ENCODE measurements around the gene GPAM.
"Not testable (repeated sequence)": the region's sequence is repeated elsewhere in the genome, so short reads cannot be mapped to it uniquely, and the experiment has no call there.

The GPAM gene

GRCh38 chr10:112183329-112184051 lies at the start of gene GPAM:
GPAM (minus strand) TSS chr10:112183765; CDS start chr10:112181784, 1,981 bp downstream.
- peak; percentile 100 for DNase-seq

GRCh38 chr10:112232670-112233069 lies 49.1 kb upstream of the GPAM start:
- no peak for DNase-seq

- no peak for DNase-seq
Measured at GRCh38 chr10:112231602-112232400, 48.2 kb upstream of the GPAM start.

GRCh38 chr10:112230325-112230988 lies 46.9 kb upstream of the GPAM start:
- no peak for DNase-seq

GRCh38 chr10:112229901-112230300 lies 46.3 kb upstream of the GPAM start:
- no peak for DNase-seq

- no peak for DNase-seq
Measured at GRCh38 chr10:112229096-112229495, 45.5 kb upstream of the GPAM start.

GRCh38 chr10:112228366-112229088 lies 45.0 kb upstream of the GPAM start:
- not testable (repeated sequence) for DNase-seq

- no peak for DNase-seq
Measured at GRCh38 chr10:112227331-112227987, 43.9 kb upstream of the GPAM start.

GRCh38 chr10:112226439-112227248 lies 43.1 kb upstream of the GPAM start:
- no peak for DNase-seq

- DNase-seq = no peak
Measured at GRCh38 chr10:112225771-112226438, 42.3 kb upstream of the GPAM start.

- no peak for DNase-seq
Measured at GRCh38 chr10:112224933-112225529, 41.5 kb upstream of the GPAM start.

- DNase-seq = no peak
Measured at GRCh38 chr10:112223725-112224124, 40.2 kb upstream of the GPAM start.

- DNase-seq = no peak
Measured at GRCh38 chr10:112222799-112223198, 39.2 kb upstream of the GPAM start.

- no peak for DNase-seq
Measured at GRCh38 chr10:112221545-112221944, 38.0 kb upstream of the GPAM start.

- DNase-seq = no peak
Measured at GRCh38 chr10:112218960-112219359, 35.4 kb upstream of the GPAM start.

- no peak for DNase-seq
Measured at GRCh38 chr10:112218036-112218390, 34.4 kb upstream of the GPAM start.

GRCh38 chr10:112217386-112218035 lies 33.9 kb upstream of the GPAM start:
- DNase-seq = no peak

GRCh38 chr10:112216966-112217365 lies 33.4 kb upstream of the GPAM start:
- no peak for DNase-seq

GRCh38 chr10:112216151-112216550 lies 32.6 kb upstream of the GPAM start:
- no peak for DNase-seq

GRCh38 chr10:112215342-112215774 lies 31.8 kb upstream of the GPAM start:
- DNase-seq = no peak

Data from activated T-cell treated with anti-CD3 and anti-CD28 coated beads for 4 hours (primary cell).